ENCODE results near the gene SYT1.
"Not testable (repeated sequence)": the region's sequence is repeated elsewhere in the genome, so short reads cannot be mapped to it uniquely, and the experiment has no call there.

The SYT1 gene

DNA sequence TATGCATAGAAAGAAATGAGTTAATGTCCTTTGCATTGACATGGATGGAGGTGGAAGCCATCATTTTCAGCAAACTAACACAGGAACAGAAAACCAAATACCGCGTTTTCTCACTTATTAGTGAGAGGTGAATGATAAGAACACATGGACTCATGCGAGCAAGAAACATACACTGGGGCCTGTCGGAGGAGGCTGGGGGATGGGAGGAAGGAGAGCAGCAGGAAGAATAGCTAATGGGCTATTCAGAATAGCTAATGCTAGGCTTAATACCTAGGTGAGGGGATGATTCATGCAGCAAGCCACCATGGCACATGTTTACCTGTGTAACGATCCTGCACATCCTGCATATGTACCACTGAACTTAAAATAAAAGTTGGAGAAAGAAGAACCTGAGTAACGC, 29.1 kb upstream of the SYT1 start:
- H3K27ac ChIP-seq (ENCODE audit: extremely low read depth, low read depth, low read length): no peak overlapping the region
- CTCF ChIA-PET: no interaction called here
- TF ChIP-seq, protein P1, sequence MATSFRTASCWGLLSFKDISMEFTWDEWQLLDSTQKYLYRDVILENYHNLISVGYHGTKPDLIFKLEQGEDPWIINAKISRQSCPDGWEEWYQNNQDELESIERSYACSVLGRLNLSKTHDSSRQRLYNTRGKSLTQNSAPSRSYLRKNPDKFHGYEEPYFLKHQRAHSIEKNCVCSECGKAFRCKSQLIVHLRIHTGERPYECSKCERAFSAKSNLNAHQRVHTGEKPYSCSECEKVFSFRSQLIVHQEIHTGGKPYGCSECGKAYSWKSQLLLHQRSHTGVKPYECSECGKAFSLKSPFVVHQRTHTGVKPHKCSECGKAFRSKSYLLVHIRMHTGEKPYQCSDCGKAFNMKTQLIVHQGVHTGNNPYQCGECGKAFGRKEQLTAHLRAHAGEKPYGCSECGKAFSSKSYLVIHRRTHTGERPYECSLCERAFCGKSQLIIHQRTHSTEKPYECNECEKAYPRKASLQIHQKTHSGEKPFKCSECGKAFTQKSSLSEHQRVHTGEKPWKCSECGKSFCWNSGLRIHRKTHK (tag by site-specific recombination; IDR thresholded peaks at IDR 0.05): no peak
- TF ChIP-seq, protein P2, sequence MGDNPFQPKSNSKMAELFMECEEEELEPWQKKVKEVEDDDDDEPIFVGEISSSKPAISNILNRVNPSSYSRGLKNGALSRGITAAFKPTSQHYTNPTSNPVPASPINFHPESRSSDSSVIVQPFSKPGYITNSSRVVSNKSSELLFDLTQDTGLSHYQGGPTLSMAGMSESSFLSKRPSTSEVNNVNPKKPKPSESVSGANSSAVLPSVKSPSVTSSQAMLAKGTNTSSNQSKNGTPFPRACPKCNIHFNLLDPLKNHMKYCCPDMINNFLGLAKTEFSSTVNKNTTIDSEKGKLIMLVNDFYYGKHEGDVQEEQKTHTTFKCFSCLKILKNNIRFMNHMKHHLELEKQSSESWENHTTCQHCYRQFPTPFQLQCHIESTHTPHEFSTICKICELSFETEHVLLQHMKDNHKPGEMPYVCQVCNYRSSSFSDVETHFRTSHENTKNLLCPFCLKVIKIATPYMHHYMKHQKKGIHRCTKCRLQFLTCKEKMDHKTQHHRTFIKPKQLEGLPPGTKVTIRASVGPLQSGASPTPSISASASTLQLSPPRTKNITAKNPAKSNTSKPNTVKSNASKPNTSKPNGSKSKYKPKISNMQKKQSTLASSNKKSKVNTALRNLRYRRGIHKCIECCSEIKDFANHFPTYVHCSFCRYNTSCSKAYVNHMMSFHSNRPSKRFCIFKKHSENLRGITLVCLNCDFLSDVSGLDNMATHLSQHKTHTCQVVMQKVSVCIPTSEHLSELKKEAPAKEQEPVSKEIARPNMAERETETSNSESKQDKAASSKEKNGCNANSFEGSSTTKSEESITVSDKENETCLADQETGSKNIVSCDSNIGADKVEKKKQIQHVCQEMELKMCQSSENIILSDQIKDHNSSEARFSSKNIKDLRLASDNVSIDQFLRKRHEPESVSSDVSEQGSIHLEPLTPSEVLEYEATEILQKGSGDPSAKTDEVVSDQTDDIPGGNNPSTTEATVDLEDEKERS (tag by site-specific recombination; IDR thresholded peaks at IDR 0.05): no peak
- TF ChIP-seq ZNF16 (tag by site-specific recombination; IDR thresholded peaks at IDR 0.05; ENCODE audit: low read depth): no peak
- TF ChIP-seq ZNF544 (tag by site-specific recombination; IDR thresholded peaks at IDR 0.05): no peak
- TF ChIP-seq ZNF214 (tag by site-specific recombination; IDR thresholded peaks at IDR 0.05; ENCODE audit: borderline replicate concordance): no peak
- no peak for TF ChIP-seq ZNF184 (tag by site-specific recombination; IDR thresholded peaks at IDR 0.05)
- TF ChIP-seq GLIS2 (tag by site-specific recombination; IDR thresholded peaks at IDR 0.05): no peak
- no peak for TF ChIP-seq ZNF670 (tag by site-specific recombination; IDR thresholded peaks at IDR 0.05; ENCODE audit: low read depth)
- no peak for TF ChIP-seq ZNF239 (tag by site-specific recombination; IDR thresholded peaks at IDR 0.05)
- TF ChIP-seq ZNF121 (tag by site-specific recombination; IDR thresholded peaks at IDR 0.05): no peak
- no peak for TF ChIP-seq MYNN (tag by site-specific recombination; IDR thresholded peaks at IDR 0.05; ENCODE audit: borderline replicate concordance)
- no peak for TF ChIP-seq ZNF707 (tag by site-specific recombination; IDR thresholded peaks at IDR 0.05)
- TF ChIP-seq OSR2 (tag by site-specific recombination; IDR thresholded peaks at IDR 0.05): no peak
- no peak for TF ChIP-seq ZBTB48 (tag by site-specific recombination; IDR thresholded peaks at IDR 0.05)
- TF ChIP-seq ZNF548 (tag by site-specific recombination; IDR thresholded peaks at IDR 0.05): no peak
- no peak for TF ChIP-seq EGR2 (tag by site-specific recombination; IDR thresholded peaks at IDR 0.05; ENCODE audit: low read depth)
- TF ChIP-seq ZNF549 (tag by site-specific recombination; IDR thresholded peaks at IDR 0.05): no peak
- TF ChIP-seq ZNF140 (tag by site-specific recombination; IDR thresholded peaks at IDR 0.05): no peak
- H3K4me1 ChIP-seq (ENCODE audit: control insufficient read depth, insufficient read depth, low read length): no peaks in the 10 kb centered on the region
- H3K9me3 ChIP-seq (ENCODE audit: control insufficient read depth, insufficient read depth, low read depth, low read length): no peaks in the 10 kb centered on the region
- no peak overlapping the region for H3K4me3 ChIP-seq (ENCODE audit: low read depth, low read length)
- POLR2A ChIA-PET: no interaction called here
- H3K36me3 ChIP-seq (ENCODE audit: control insufficient read depth in 2 of 2, insufficient read depth in 1 of 2, low read length in 2 of 2): no peaks in the 10 kb centered on the region

DNA sequence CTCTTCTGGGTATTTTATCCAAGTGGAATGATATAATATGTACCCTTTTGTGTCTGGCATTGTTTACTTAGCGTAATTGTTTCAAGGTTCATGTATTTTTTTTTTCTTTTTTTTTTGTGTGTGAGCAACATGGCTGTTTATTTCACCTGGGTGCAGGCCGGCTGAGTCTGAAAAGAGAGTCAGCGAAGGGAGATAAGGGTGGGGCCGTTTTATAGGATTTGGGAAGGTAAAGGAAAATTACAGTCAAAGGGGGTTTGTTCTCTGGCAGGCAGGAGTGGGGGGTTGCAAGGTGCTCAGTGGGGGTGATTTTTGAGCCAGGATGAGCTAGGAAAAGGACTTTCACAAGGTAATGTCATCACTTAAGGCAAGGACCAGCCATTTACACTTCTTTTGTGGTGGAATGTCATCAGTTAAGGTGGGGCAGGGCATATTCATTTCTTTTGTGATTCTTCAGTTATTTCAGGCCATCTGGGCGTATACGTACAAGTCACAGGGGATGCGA, 24.0 kb upstream of the SYT1 start:
- H3K4me1 ChIP-seq (ENCODE audit: control insufficient read depth, insufficient read depth, low read length); H3K9me3 ChIP-seq (ENCODE audit: control insufficient read depth, insufficient read depth, low read depth, low read length); H3K36me3 ChIP-seq (ENCODE audit: control insufficient read depth in 2 of 2, insufficient read depth in 1 of 2, low read length in 2 of 2); POLR2A ChIA-PET; H3K4me3 ChIP-seq (ENCODE audit: low read depth, low read length); H3K27ac ChIP-seq (ENCODE audit: extremely low read depth, low read depth, low read length); CTCF ChIA-PET: not testable (repeated sequence)

DNA sequence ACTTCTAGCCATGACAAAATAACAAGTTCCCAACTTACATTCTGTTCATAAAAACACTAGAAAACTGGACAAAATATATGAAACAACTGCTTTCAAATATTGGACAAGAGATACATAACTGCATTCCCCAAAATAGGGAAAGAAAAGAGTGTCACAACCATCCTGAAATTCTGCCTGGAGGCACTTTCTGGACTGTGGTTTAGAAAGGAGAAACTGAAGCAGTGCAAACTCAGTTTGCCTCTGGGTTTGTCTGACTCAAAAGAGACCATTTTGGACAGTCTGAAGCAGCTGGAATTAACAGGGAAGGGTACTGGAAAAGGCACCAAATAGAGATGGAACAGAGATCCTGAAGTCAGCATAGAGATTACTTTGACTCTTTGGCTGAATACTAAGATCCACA, 11.3 kb upstream of the SYT1 start:
- no peaks in the 10 kb centered on the region for H3K9me3 ChIP-seq (ENCODE audit: control insufficient read depth, insufficient read depth, low read depth, low read length)
- H3K4me1 ChIP-seq (ENCODE audit: control insufficient read depth, insufficient read depth, low read length): no peaks in the 10 kb centered on the region
- H3K27ac ChIP-seq (ENCODE audit: extremely low read depth, low read depth, low read length): no peak overlapping the region
- CTCF ChIA-PET: no interaction called here
- no peak overlapping the region for H3K4me3 ChIP-seq (ENCODE audit: low read depth, low read length)
- H3K36me3 ChIP-seq (ENCODE audit: control insufficient read depth in 2 of 2, insufficient read depth in 1 of 2, low read length in 2 of 2): no peaks in the 10 kb centered on the region
- POLR2A ChIA-PET: no interaction called here
- TF ChIP-seq ZNF23 (tag by site-specific recombination; IDR thresholded peaks at IDR 0.05; ENCODE audit: borderline replicate concordance) (no peak), ZNF341 (tag by site-specific recombination; IDR thresholded peaks at IDR 0.05; ENCODE audit: low read depth) (no peak), ZBTB20 (tag by site-specific recombination; IDR thresholded peaks at IDR 0.05) (no peak), ZBTB1 (tag by site-specific recombination; IDR thresholded peaks at IDR 0.05) (no peak), ZNF529 (tag by site-specific recombination; IDR thresholded peaks at IDR 0.05; ENCODE audit: insufficient replicate concordance) (no peak), ZBTB8A (tag by site-specific recombination; IDR thresholded peaks at IDR 0.05) (no peak), ZNF19 (tag by site-specific recombination; IDR thresholded peaks at IDR 0.05; ENCODE audit: low read depth) (no peak), ZNF623 (tag by site-specific recombination; IDR thresholded peaks at IDR 0.05) (no peak), ZFP37 (tag by site-specific recombination; IDR thresholded peaks at IDR 0.05) (no peak), ZNF248 (tag by site-specific recombination; IDR thresholded peaks at IDR 0.05) (no peak), ZNF223 (tag by site-specific recombination; IDR thresholded peaks at IDR 0.05) (no peak)
- TF ChIP-seq, protein P3, sequence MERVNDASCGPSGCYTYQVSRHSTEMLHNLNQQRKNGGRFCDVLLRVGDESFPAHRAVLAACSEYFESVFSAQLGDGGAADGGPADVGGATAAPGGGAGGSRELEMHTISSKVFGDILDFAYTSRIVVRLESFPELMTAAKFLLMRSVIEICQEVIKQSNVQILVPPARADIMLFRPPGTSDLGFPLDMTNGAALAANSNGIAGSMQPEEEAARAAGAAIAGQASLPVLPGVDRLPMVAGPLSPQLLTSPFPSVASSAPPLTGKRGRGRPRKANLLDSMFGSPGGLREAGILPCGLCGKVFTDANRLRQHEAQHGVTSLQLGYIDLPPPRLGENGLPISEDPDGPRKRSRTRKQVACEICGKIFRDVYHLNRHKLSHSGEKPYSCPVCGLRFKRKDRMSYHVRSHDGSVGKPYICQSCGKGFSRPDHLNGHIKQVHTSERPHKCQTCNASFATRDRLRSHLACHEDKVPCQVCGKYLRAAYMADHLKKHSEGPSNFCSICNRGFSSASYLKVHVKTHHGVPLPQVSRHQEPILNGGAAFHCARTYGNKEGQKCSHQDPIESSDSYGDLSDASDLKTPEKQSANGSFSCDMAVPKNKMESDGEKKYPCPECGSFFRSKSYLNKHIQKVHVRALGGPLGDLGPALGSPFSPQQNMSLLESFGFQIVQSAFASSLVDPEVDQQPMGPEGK (tag by site-specific recombination; IDR thresholded peaks at IDR 0.05): no peak

Measured in HEK293 (cell line).